Karpas-422 (cell line): Measurements from ENCODE around the gene SUGP2. TPM values are rescaled to one million over a fixed set of nuclear protein-coding genes. Genes with fewer than 3 reads are reported as not detected.

ENCODE experiments used
- DNase-seq: peaks from one replicate; pipeline ENCODE4 v3.0.0-alpha.2; 2015
- H2AFZ ChIP-seq: fragments of 200-600 bp; sonication (generic); 2 replicates; pipeline ENCODE4 v1.6.1; 2014; ENCODE audit warnings: antibody characterized with exemption, low read length, mixed read lengths
- H3K27ac ChIP-seq: fragments of 200-600 bp; sonication (generic); 2 replicates; pipeline ENCODE4 v1.5.1; 2014; ENCODE audit warnings: mild to moderate bottlenecking, low read length, moderate library complexity
- H3K27me3 ChIP-seq: fragments of 200-600 bp; sonication (generic); 2 replicates; pipeline ENCODE4 v1.6.1; 2014; ENCODE audit warnings: low read length, mixed read lengths
- H3K36me3 ChIP-seq: fragments of 200-600 bp; sonication (generic); 2 replicates; pipeline ENCODE4 v1.6.1; 2014; ENCODE audit warnings: low read length, mixed read lengths; ENCODE audit not compliant: insufficient read depth
- H3K4me1 ChIP-seq: fragments of 200-600 bp; sonication (generic); 2 replicates; pipeline ENCODE4 v1.6.1; 2014; ENCODE audit warnings: mild to moderate bottlenecking, low read length, mixed read lengths
- H3K4me2 ChIP-seq: fragments of 200-600 bp; sonication (generic); 2 replicates; pipeline ENCODE4 v1.6.1; 2014; ENCODE audit warnings: low read length, low read depth, mild to moderate bottlenecking; ENCODE audit not compliant: poor library complexity, severe bottlenecking
- H3K4me3 ChIP-seq: fragments of 200-600 bp; sonication (generic); 2 replicates; pipeline ENCODE4 v1.5.1; 2014; ENCODE audit warnings: mild to moderate bottlenecking, antibody characterized with exemption, low read length, mixed read lengths
- H3K79me2 ChIP-seq: fragments of 200-600 bp; sonication (generic); 2 replicates; pipeline ENCODE4 v1.6.1; 2014; ENCODE audit warnings: mild to moderate bottlenecking, low read length, mixed read lengths
- H3K9ac ChIP-seq: fragments of 200-600 bp; sonication (generic); 2 replicates; pipeline ENCODE4 v1.6.0; 2014; ENCODE audit warnings: low read length
- H3K9me2 ChIP-seq: fragments of 200-600 bp; sonication (generic), shearing (Covaris generic); replicated peaks from 2 replicates; pipeline ENCODE4 v1.6.0; 2014; ENCODE audit warnings: mild to moderate bottlenecking, low read length, moderate library complexity; ENCODE audit not compliant: insufficient read depth
- H3K9me3 ChIP-seq: fragments of 300-700, 200-600 bp; sonication (generic); 2 replicates; pipeline ENCODE4 v1.6.1; 2014; ENCODE audit warnings: low read length, mixed read lengths
- H4K20me1 ChIP-seq: fragments of 200-600 bp; sonication (generic); 2 replicates; pipeline ENCODE4 v1.6.1; 2014; ENCODE audit warnings: mild to moderate bottlenecking, antibody characterized with exemption, low read length, low read depth; ENCODE audit not compliant: insufficient read depth
- total RNA-seq: library from RNA; depleted of rRNA; stranded (reverse); fragments of >200 nt; shearing (Covaris generic); gene quantifications from 2 replicates; pipeline ENCODE4 v1.2.3, GENCODE V29; 2014; ENCODE audit warnings: low replicate concordance

Gene SUGP2
- total RNA-seq, 1 experiment from 2014 or later = 74.1 TPM

- no peak overlapping the region for H3K27ac ChIP-seq
- no peak for DNase-seq
- H3K79me2 ChIP-seq = no peaks in the 10 kb centered on the region
- no peak overlapping the region for H3K9ac ChIP-seq
- no peaks in the 10 kb centered on the region for H3K9me3 ChIP-seq
- 0 out of 2 replicates have a peak, but pooled peaks cover 14% of the 10 kb centered on the region for H4K20me1 ChIP-seq
- H3K36me3 ChIP-seq = peaks cover 17% of the 10 kb centered on the region
- H3K4me1 ChIP-seq = no peaks in the 10 kb centered on the region
- no peak overlapping the region for H3K4me2 ChIP-seq
- no peak overlapping the region for H2AFZ ChIP-seq
- no peaks in the 10 kb centered on the region for H3K27me3 ChIP-seq
- H3K9me2 ChIP-seq = no peaks in the 10 kb centered on the region
- no peak overlapping the region for H3K4me3 ChIP-seq
Observed at GRCh38 chr19:18989316-18989715, 44.0 kb downstream of the SUGP2 start.

GRCh38 chr19:18987456-18987855, 45.9 kb downstream of the SUGP2 start:
- Histone ChIP-seq H3K9me2 (no peaks in the 10 kb centered on the region), H3K4me3 (no peak overlapping the region), H3K27me3 (no peaks in the 10 kb centered on the region), H3K4me1 (no peaks in the 10 kb centered on the region), H3K9me3 (no peaks in the 10 kb centered on the region), H3K4me2 (no peak overlapping the region), H3K27ac (no peak overlapping the region), H3K9ac (no peak overlapping the region), H3K79me2 (no peaks in the 10 kb centered on the region), H2AFZ (no peak overlapping the region), H4K20me1 (0 out of 2 replicates have a peak, but pooled peaks cover 7% of the 10 kb centered on the region), H3K36me3 (no peaks in the 10 kb centered on the region)
- no peak for DNase-seq

- Histone ChIP-seq H3K27ac (no peak overlapping the region), H2AFZ (no peak overlapping the region), H3K36me3 (no peaks in the 10 kb centered on the region), H3K4me3 (no peak overlapping the region), H3K9me3 (no peaks in the 10 kb centered on the region), H4K20me1 (no peaks in the 10 kb centered on the region), H3K9ac (no peak overlapping the region), H3K27me3 (no peaks in the 10 kb centered on the region), H3K4me1 (no peaks in the 10 kb centered on the region), H3K9me2 (no peaks in the 10 kb centered on the region), H3K4me2 (no peak overlapping the region), H3K79me2 (no peaks in the 10 kb centered on the region)
- no peak for DNase-seq
Observed at GRCh38 chr19:18985257-18985656, 48.1 kb downstream of the SUGP2 start.

- no peak overlapping the region for H3K4me3 ChIP-seq
Observed at GRCh38 chr19:18984251-18984650, 49.1 kb downstream of the SUGP2 start.

GRCh38 chr19:18982669-18983068, 50.6 kb downstream of the SUGP2 start:
- H4K20me1 ChIP-seq = no peaks in the 10 kb centered on the region
- no peak overlapping the region for H3K4me2 ChIP-seq
- H3K27me3 ChIP-seq = no peaks in the 10 kb centered on the region
- H3K9me2 ChIP-seq = no peaks in the 10 kb centered on the region
- no peaks in the 10 kb centered on the region for H3K4me1 ChIP-seq
- H3K79me2 ChIP-seq = no peaks in the 10 kb centered on the region
- no peak overlapping the region for H3K9ac ChIP-seq
- no peak overlapping the region for H3K27ac ChIP-seq
- DNase-seq = no peak
- no peaks in the 10 kb centered on the region for H3K36me3 ChIP-seq
- H2AFZ ChIP-seq = no peak overlapping the region
- H3K4me3 ChIP-seq = no peak overlapping the region
- H3K9me3 ChIP-seq = no peaks in the 10 kb centered on the region

More at GRCh38 chr19:18984251-18984650, 49.1 kb downstream of the SUGP2 start:
- DNase-seq = no peak
- H3K4me1 ChIP-seq = no peaks in the 10 kb centered on the region
- H3K79me2 ChIP-seq = no peaks in the 10 kb centered on the region
- no peaks in the 10 kb centered on the region for H3K9me3 ChIP-seq
- H3K4me2 ChIP-seq = no peak overlapping the region
- H3K27ac ChIP-seq = no peak overlapping the region
- H2AFZ ChIP-seq = no peak overlapping the region
- no peaks in the 10 kb centered on the region for H3K9me2 ChIP-seq
- no peak overlapping the region for H3K9ac ChIP-seq
- no peaks in the 10 kb centered on the region for H3K36me3 ChIP-seq
- no peaks in the 10 kb centered on the region for H3K27me3 ChIP-seq
- H4K20me1 ChIP-seq = no peaks in the 10 kb centered on the region

- H3K9ac ChIP-seq = no peak overlapping the region
- H3K79me2 ChIP-seq = no peaks in the 10 kb centered on the region
- no peaks in the 10 kb centered on the region for H3K9me3 ChIP-seq
- no peak overlapping the region for H3K27ac ChIP-seq
- no peaks in the 10 kb centered on the region for H3K27me3 ChIP-seq
- H4K20me1 ChIP-seq = no peaks in the 10 kb centered on the region
- H3K9me2 ChIP-seq = no peaks in the 10 kb centered on the region
- no peak overlapping the region for H2AFZ ChIP-seq
- H3K36me3 ChIP-seq = no peaks in the 10 kb centered on the region
- DNase-seq = no peak
- no peak overlapping the region for H3K4me3 ChIP-seq
- H3K4me1 ChIP-seq = no peaks in the 10 kb centered on the region
- no peak overlapping the region for H3K4me2 ChIP-seq
Observed at GRCh38 chr19:18980432-18981020, 52.8 kb downstream of the SUGP2 start.

GRCh38 chr19:18978616-18979015, 54.7 kb downstream of the SUGP2 start:
- Histone ChIP-seq H3K36me3 (no peaks in the 10 kb centered on the region), H3K27ac (no peak overlapping the region), H3K9me2 (no peaks in the 10 kb centered on the region), H4K20me1 (no peaks in the 10 kb centered on the region), H3K79me2 (no peaks in the 10 kb centered on the region), H3K27me3 (no peaks in the 10 kb centered on the region), H3K9ac (no peak overlapping the region), H3K4me2 (no peak overlapping the region), H2AFZ (no peak overlapping the region), H3K4me1 (no peaks in the 10 kb centered on the region), H3K9me3 (no peaks in the 10 kb centered on the region), H3K4me3 (no peak overlapping the region)
- DNase-seq = no peak

GRCh38 chr19:18975869-18976268, 57.4 kb downstream of the SUGP2 start:
- no peaks in the 10 kb centered on the region for H3K27me3 ChIP-seq
- no peak overlapping the region for H3K4me3 ChIP-seq
- no peaks in the 10 kb centered on the region for H4K20me1 ChIP-seq
- H3K27ac ChIP-seq = no peak overlapping the region
- H2AFZ ChIP-seq = no peak overlapping the region
- no peak overlapping the region for H3K9ac ChIP-seq
- H3K36me3 ChIP-seq = no peaks in the 10 kb centered on the region
- H3K9me3 ChIP-seq = no peaks in the 10 kb centered on the region
- no peak overlapping the region for H3K4me2 ChIP-seq
- no peaks in the 10 kb centered on the region for H3K79me2 ChIP-seq
- H3K9me2 ChIP-seq = no peaks in the 10 kb centered on the region
- DNase-seq = no peak
- H3K4me1 ChIP-seq = no peaks in the 10 kb centered on the region
